Stimulated activated memory B cell treated with anti-CD40 and anti-IgM and Interleukin-4, amounts not matched to agents 10 μg/mL and 1 μg/mL and 100 μg/mL, for 72 hours (primary cell): Measurements from ENCODE around the gene DCTN5.
"Not testable (repeated sequence)": the region's sequence is repeated elsewhere in the genome, so short reads cannot be mapped to it uniquely, and the experiment has no call there.

ENCODE experiments used
- ATAC-seq: fragments of 150-1000 bp; cut with Tn5 transposase; 2 replicates; pipeline ENCODE4 v1.10.0; 2021
- H3K27ac Mint-ChIP-seq: one replicate; pipeline ENCODE4 v1.8.0; 2022; ENCODE audit warnings: mild to moderate bottlenecking, mixed read lengths
- H3K27me3 Mint-ChIP-seq: one replicate; pipeline ENCODE4 v1.8.0; 2022; ENCODE audit warnings: mixed read lengths
- H3K36me3 Mint-ChIP-seq: one replicate; pipeline ENCODE4 v1.8.0; 2022; ENCODE audit warnings: mixed read lengths
- H3K4me1 Mint-ChIP-seq: one replicate; pipeline ENCODE4 v1.8.0; 2022; ENCODE audit warnings: mixed read lengths
- H3K4me3 Mint-ChIP-seq: one replicate; pipeline ENCODE4 v1.8.0; 2022; ENCODE audit warnings: mild to moderate bottlenecking, moderate library complexity, mixed read lengths
- H3K9me3 Mint-ChIP-seq: one replicate; pipeline ENCODE4 v1.8.0; 2022; ENCODE audit warnings: mixed read lengths

Gene DCTN5

GRCh38 chr16:23640931-23641765 lies at the start of gene DCTN5, which contains the start of gene PALB2:
Gene DCTN5, plus strand, starts transcription at chr16:23641466. Its CDS starts 77 bp downstream, at chr16:23641543.
Gene PALB2, minus strand, starts transcription at chr16:23641310. Its CDS starts 153 bp downstream, at chr16:23641157.
- peaks cover 12% of the 10 kb centered on the region for H3K36me3 Mint-ChIP-seq
- peak; percentile 98 for ATAC-seq
- H3K4me1 Mint-ChIP-seq = peaks cover 42% of the 10 kb centered on the region
- no peaks in the 10 kb centered on the region for H3K9me3 Mint-ChIP-seq
- H3K27me3 Mint-ChIP-seq = no peaks in the 10 kb centered on the region
- H3K4me3 Mint-ChIP-seq = peak within 1 kb of the TSS; percentile 95
- peak within 1 kb of the TSS; percentile 97 for H3K27ac Mint-ChIP-seq

GRCh38 chr16:23594186-23594585 lies 47.1 kb upstream of the DCTN5 start:
- H3K27me3 Mint-ChIP-seq = no peaks in the 10 kb centered on the region
- no peak overlapping the region for H3K4me3 Mint-ChIP-seq
- H3K4me1 Mint-ChIP-seq = peaks cover 29% of the 10 kb centered on the region
- no peak overlapping the region for H3K27ac Mint-ChIP-seq
- no peaks in the 10 kb centered on the region for H3K9me3 Mint-ChIP-seq
- H3K36me3 Mint-ChIP-seq = peaks cover 33% of the 10 kb centered on the region
- ATAC-seq = no peak

- peaks cover 29% of the 10 kb centered on the region for H3K4me1 Mint-ChIP-seq
- no peaks in the 10 kb centered on the region for H3K9me3 Mint-ChIP-seq
- no peaks in the 10 kb centered on the region for H3K27me3 Mint-ChIP-seq
- peak overlapping the region; percentile 20 for H3K27ac Mint-ChIP-seq
- H3K4me3 Mint-ChIP-seq = peak overlapping the region; percentile 86
- no peak for ATAC-seq
- H3K36me3 Mint-ChIP-seq = peaks cover 24% of the 10 kb centered on the region
Observed at GRCh38 chr16:23595246-23595950, 45.9 kb upstream of the DCTN5 start.

GRCh38 chr16:23595951-23596720 lies 45.1 kb upstream of the DCTN5 start, which contains the start of gene NDUFAB1:
Gene NDUFAB1, minus strand, starts transcription at chr16:23596316. Its CDS starts 26 bp downstream, at chr16:23596290.
- H3K27ac Mint-ChIP-seq = peak within 1 kb of the TSS; percentile 20
- H3K36me3 Mint-ChIP-seq = peaks cover 24% of the 10 kb centered on the region
- no peaks in the 10 kb centered on the region for H3K27me3 Mint-ChIP-seq
- H3K4me1 Mint-ChIP-seq = peaks cover 29% of the 10 kb centered on the region
- H3K9me3 Mint-ChIP-seq = no peaks in the 10 kb centered on the region
- ATAC-seq = peak; percentile 98
- peak within 1 kb of the TSS; percentile 86 for H3K4me3 Mint-ChIP-seq

GRCh38 chr16:23597003-23597756 lies 44.1 kb upstream of the DCTN5 start:
- no peaks in the 10 kb centered on the region for H3K9me3 Mint-ChIP-seq
- H3K36me3 Mint-ChIP-seq = peaks cover 20% of the 10 kb centered on the region
- H3K27ac Mint-ChIP-seq = peak overlapping the region; percentile 20
- peak overlapping the region; percentile 22 for H3K4me3 Mint-ChIP-seq
- peaks cover 19% of the 10 kb centered on the region for H3K4me1 Mint-ChIP-seq
- no peaks in the 10 kb centered on the region for H3K27me3 Mint-ChIP-seq
- ATAC-seq = peak; percentile 61

GRCh38 chr16:23607726-23608125 lies 33.5 kb upstream of the DCTN5 start:
- H3K27ac Mint-ChIP-seq = no peak overlapping the region
- no peak for ATAC-seq
- no peaks in the 10 kb centered on the region for H3K4me1 Mint-ChIP-seq
- no peaks in the 10 kb centered on the region for H3K9me3 Mint-ChIP-seq
- peaks cover 31% of the 10 kb centered on the region for H3K36me3 Mint-ChIP-seq
- H3K4me3 Mint-ChIP-seq = no peak overlapping the region
- H3K27me3 Mint-ChIP-seq = no peaks in the 10 kb centered on the region

- Mint-ChIP-seq H3K27me3 (no peaks in the 10 kb centered on the region), H3K4me1 (no peaks in the 10 kb centered on the region), H3K9me3 (no peaks in the 10 kb centered on the region), H3K36me3 (peaks cover 30% of the 10 kb centered on the region), H3K4me3 (no peak overlapping the region), H3K27ac (no peak overlapping the region)
- ATAC-seq = no peak
Observed at GRCh38 chr16:23608194-23608593, 33.1 kb upstream of the DCTN5 start.

- Mint-ChIP-seq H3K27me3 (no peaks in the 10 kb centered on the region), H3K4me1 (no peaks in the 10 kb centered on the region)
Observed at GRCh38 chr16:23609929-23610328, 31.3 kb upstream of the DCTN5 start.

GRCh38 chr16:23610905-23611304 lies 30.4 kb upstream of the DCTN5 start:
- H3K27ac Mint-ChIP-seq, H3K27me3 Mint-ChIP-seq, ATAC-seq, H3K4me3 Mint-ChIP-seq, H3K9me3 Mint-ChIP-seq, H3K4me1 Mint-ChIP-seq: not testable (repeated sequence)
- H3K36me3 Mint-ChIP-seq = peaks cover 26% of the 10 kb centered on the region

More at GRCh38 chr16:23609929-23610328, 31.3 kb upstream of the DCTN5 start:
- no peak for ATAC-seq
- Mint-ChIP-seq H3K9me3 (no peaks in the 10 kb centered on the region), H3K36me3 (peaks cover 28% of the 10 kb centered on the region), H3K27ac (no peak overlapping the region), H3K4me3 (no peak overlapping the region)

- no peaks in the 10 kb centered on the region for H3K27me3 Mint-ChIP-seq
- no peak overlapping the region for H3K27ac Mint-ChIP-seq
- H3K4me3 Mint-ChIP-seq = no peak overlapping the region
- H3K36me3 Mint-ChIP-seq = peaks cover 32% of the 10 kb centered on the region
- H3K9me3 Mint-ChIP-seq = no peaks in the 10 kb centered on the region
- ATAC-seq = no peak
- no peaks in the 10 kb centered on the region for H3K4me1 Mint-ChIP-seq
Observed at GRCh38 chr16:23611936-23612335, 29.3 kb upstream of the DCTN5 start.

- Mint-ChIP-seq H3K4me1 (no peaks in the 10 kb centered on the region), H3K27ac (no peak overlapping the region), H3K9me3 (no peaks in the 10 kb centered on the region), H3K36me3 (peaks cover 51% of the 10 kb centered on the region), H3K4me3 (no peak overlapping the region), H3K27me3 (no peaks in the 10 kb centered on the region)
- ATAC-seq = no peak
Observed at GRCh38 chr16:23615805-23616204, 25.5 kb upstream of the DCTN5 start.

- Mint-ChIP-seq H3K36me3 (peaks cover 67% of the 10 kb centered on the region), H3K4me1 (no peaks in the 10 kb centered on the region), H3K27ac (no peak overlapping the region), H3K27me3 (no peaks in the 10 kb centered on the region), H3K9me3 (no peaks in the 10 kb centered on the region), H3K4me3 (no peak overlapping the region)
- no peak for ATAC-seq
Observed at GRCh38 chr16:23624092-23624491, 17.2 kb upstream of the DCTN5 start.

GRCh38 chr16:23629516-23629915 lies 11.8 kb upstream of the DCTN5 start:
- Mint-ChIP-seq H3K9me3 (no peaks in the 10 kb centered on the region), H3K27me3 (no peaks in the 10 kb centered on the region), H3K27ac (no peak overlapping the region), H3K4me1 (peaks cover 13% of the 10 kb centered on the region), H3K36me3 (peaks cover 53% of the 10 kb centered on the region), H3K4me3 (no peak overlapping the region)
- no peak for ATAC-seq

- not testable (repeated sequence) for H3K27me3 Mint-ChIP-seq, ATAC-seq, H3K4me3 Mint-ChIP-seq, H3K9me3 Mint-ChIP-seq
- peaks cover 52% of the 10 kb centered on the region for H3K36me3 Mint-ChIP-seq
- peak overlapping the region; percentile 57 for H3K27ac Mint-ChIP-seq
- peaks cover 13% of the 10 kb centered on the region for H3K4me1 Mint-ChIP-seq
Observed at GRCh38 chr16:23631874-23632273, 9.4 kb upstream of the DCTN5 start.
